Neural crest cell (in vitro differentiated cells): ENCODE results near the gene MYO9A. TPM values are rescaled to one million over a fixed set of nuclear protein-coding genes. Genes with fewer than 3 reads are reported as not detected.

Source experiments
- DNase-seq: peaks from one replicate; pipeline ENCODE4 v3.0.0; 2021; ENCODE audit warnings: low read depth, mixed read lengths, low spot score
- H3K27ac Mint-ChIP-seq: one replicate; pipeline ENCODE4 v1.8.0; 2021; ENCODE audit warnings: mild to moderate bottlenecking, mixed read lengths; ENCODE audit not compliant: unreplicated experiment
- H3K27me3 Mint-ChIP-seq: 2 replicates; pipeline ENCODE4 v1.8.0; 2021; ENCODE audit warnings: low read depth, mild to moderate bottlenecking, mixed read lengths
- H3K36me3 Mint-ChIP-seq: 2 replicates; pipeline ENCODE4 v1.8.0; 2021; ENCODE audit warnings: low read depth, mild to moderate bottlenecking, mixed read lengths
- H3K4me1 Mint-ChIP-seq: 2 replicates; pipeline ENCODE4 v1.8.0; 2021; ENCODE audit warnings: mixed read lengths
- H3K4me3 Mint-ChIP-seq: one replicate; pipeline ENCODE4 v1.8.0; 2021; ENCODE audit warnings: mild to moderate bottlenecking, mixed read lengths
- H3K9me3 Mint-ChIP-seq: 2 replicates; pipeline ENCODE4 v1.8.0; 2021; ENCODE audit warnings: mixed read lengths
- CTCF ChIP-seq: fragments of 200-600 bp; sonication (generic); conservative IDR thresholded peaks from 2 replicates; pipeline ENCODE4 v1.5.0; 2021; ENCODE audit warnings: antibody characterized with exemption, mild to moderate bottlenecking
- total RNA-seq: library from RNA; stranded (reverse); gene quantifications from 2 replicates; pipeline ENCODE4 v1.2.1, GENCODE V29; 2021

MYO9A gene
- total RNA-seq, 1 donor from 2014 or later = 31.3 TPM

DNA sequence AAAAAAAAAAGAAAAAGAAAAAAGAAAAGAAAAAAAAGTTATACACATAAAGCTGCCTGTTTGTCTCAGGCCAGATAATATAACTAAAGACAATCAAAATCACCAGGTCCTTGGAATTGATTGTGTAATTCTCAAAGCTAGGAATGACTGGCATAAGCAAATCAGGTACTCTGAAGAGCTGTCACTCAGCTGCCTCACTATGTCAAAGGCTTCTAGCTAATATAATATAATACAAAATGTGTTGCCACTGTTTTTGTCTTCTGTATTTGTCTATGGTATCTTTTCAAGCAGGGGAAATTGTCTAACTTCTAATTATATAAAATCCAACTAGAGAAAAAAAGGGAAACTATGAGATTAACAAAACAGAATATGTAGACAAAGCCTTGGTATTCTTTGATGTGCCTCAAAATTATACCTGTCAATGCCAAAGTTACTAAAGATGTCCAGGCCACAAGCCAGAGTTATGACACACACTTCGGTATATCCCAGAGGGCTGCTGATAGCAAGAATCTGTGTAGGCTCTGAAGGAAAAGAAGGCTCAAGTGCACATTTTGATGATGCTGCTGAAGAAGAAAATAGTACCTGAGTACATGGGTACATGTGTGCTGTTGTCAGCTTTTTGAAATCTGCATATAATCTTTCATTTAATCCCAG, 344.6 kb downstream of the MYO9A start:
- no peaks in the 10 kb centered on the region for H3K27me3 Mint-ChIP-seq
- H3K36me3 Mint-ChIP-seq = peaks cover under 1% of the 10 kb centered on the region
- no peaks in the 10 kb centered on the region for H3K4me1 Mint-ChIP-seq
- no peak overlapping the region for H3K27ac Mint-ChIP-seq
- H3K9me3 Mint-ChIP-seq = peaks cover under 1% of the 10 kb centered on the region
- H3K4me3 Mint-ChIP-seq = no peak overlapping the region
- no peak for DNase-seq
- TF ChIP-seq CTCF = no peak

Other genes starting within 250 kb of the MYO9A start
- 4.3 and 5.5 TPM in 2 replicates for gene SENP8, start 253 bp upstream of the MYO9A start, total RNA-seq
- 0.35 and 0.48 TPM in 2 replicates for gene GRAMD2A, start 79.6 kb upstream of the MYO9A start, total RNA-seq
- 905 and 917 TPM in 2 replicates for gene PKM, start 113.0 kb upstream of the MYO9A start, total RNA-seq
- gene PARP6, start 154.4 kb upstream of the MYO9A start, total RNA-seq = 83.2 and 88.9 TPM in 2 replicates
- 1.1 and 1.3 TPM in 2 replicates for gene CELF6, start 202.0 kb upstream of the MYO9A start, total RNA-seq